ENCODE data around the gene SCUBE1. TPM values are rescaled to one million over a fixed set of nuclear protein-coding genes. Genes with fewer than 3 reads are reported as not detected.

The SCUBE1 gene
- total RNA-seq, 1 experiment from 2014 or later, result not detected

GRCh38 chr22:43207386-43207785 is 135.8 kb downstream of the SCUBE1 start:
- ATAC-seq, result no peak; the same call in 1 of the 2 replicates
- ChIA-PET CTCF (no interaction called here), POLR2A (no interaction called here)
- TF ChIP-seq REST (IDR thresholded peaks at IDR 0.05; ENCODE audit: insufficient read depth in 1 of 2, low read depth in 2 of 2, low read length in 1 of 2) (no peak), TCF7L2 (IDR thresholded peaks at IDR 0.05; ENCODE audit: low read depth, low read length) (no peak), CTCF (IDR thresholded peaks at IDR 0.05) (no peak), SIN3A (IDR thresholded peaks at IDR 0.05; ENCODE audit: borderline replicate concordance, insufficient read depth, low read depth, low read length) (no peak), POLR2AphosphoS5 (IDR thresholded peaks at IDR 0.05; ENCODE audit: low read depth, low read length) (no peak)
- in situ Hi-C loops (cut with HindIII; ENCODE audit: low pct_unique_long_range_greater_than_20kb, low sequenced_read_pairs) (no loop called here), intact Hi-C loops (cut with micrococcal nuclease; ENCODE audit: unreplicated experiment) (no loop called here)
- Histone ChIP-seq H3K36me3 (ENCODE audit: control insufficient read depth, insufficient read depth, low read length) (no peaks in the 10 kb centered on the region), H3K4me1 (ENCODE audit: control insufficient read depth, insufficient read depth, low read length) (no peaks in the 10 kb centered on the region), H3K9me3 (ENCODE audit: control insufficient read depth, insufficient read depth, low read depth, low read length) (no peaks in the 10 kb centered on the region), H3K4me3 (ENCODE audit: low read depth in 2 of 2, low read length in 2 of 2) (no peak overlapping the region), H3K27ac (ENCODE audit: low read length) (no peak overlapping the region), H3K27me3 (ENCODE audit: control insufficient read depth, insufficient read depth, low read length) (no peaks in the 10 kb centered on the region)
- no peak for DNase-seq (ENCODE audit: low read depth, low spot score)
- no TSS peak for BruUV-seq (replicated peaks)

GRCh38 chr22:43206509-43207161 is 136.5 kb downstream of the SCUBE1 start:
- BruUV-seq (replicated peaks), result no TSS peak
- ATAC-seq, result peak; percentile 54; the same call in 1 of the 2 replicates

More at GRCh38 chr22:43206509-43207161, 136.5 kb downstream of the SCUBE1 start:
- no peak overlapping the region for H3K4me3 ChIP-seq (ENCODE audit: low read depth in 2 of 2, low read length in 2 of 2)
- no peaks in the 10 kb centered on the region for H3K4me1 ChIP-seq (ENCODE audit: control insufficient read depth, insufficient read depth, low read length)
- ChIA-PET CTCF (interaction anchor here (0.5 kb wide), 1 partner anchor 282 kb away, joined by 7 read pairs; no protein-coding TSS in a partner anchor), POLR2A (no interaction called here)
- in situ Hi-C loops (cut with HindIII; ENCODE audit: low pct_unique_long_range_greater_than_20kb, low sequenced_read_pairs), result no loop called here
- no peak for TF ChIP-seq REST (IDR thresholded peaks at IDR 0.05; ENCODE audit: insufficient read depth in 1 of 2, low read depth in 2 of 2, low read length in 1 of 2)
- H3K27ac ChIP-seq (ENCODE audit: low read length), result no peak overlapping the region
- no peaks in the 10 kb centered on the region for H3K9me3 ChIP-seq (ENCODE audit: control insufficient read depth, insufficient read depth, low read depth, low read length)
- DNase-seq (ENCODE audit: low read depth, low spot score), result no peak
- H3K27me3 ChIP-seq (ENCODE audit: control insufficient read depth, insufficient read depth, low read length), result no peaks in the 10 kb centered on the region
- no peaks in the 10 kb centered on the region for H3K36me3 ChIP-seq (ENCODE audit: control insufficient read depth, insufficient read depth, low read length)
- intact Hi-C loops (cut with micrococcal nuclease; ENCODE audit: unreplicated experiment), result no loop called here
